Fibroblast of lung (primary cell): Measurements from ENCODE around the gene TLN1. TPM values are rescaled to one million over a fixed set of nuclear protein-coding genes. Genes with fewer than 3 reads are reported as not detected.
A peak's percentile ranks its signal among the peaks of the same experiment; 100 is the strongest.

ENCODE experiments used
- DNase-seq, 2 donors: peaks; one replicate each; pipeline versions ENCODE4 v3.0.0 to v3.0.0-alpha.2; 2010; ENCODE audit warnings: low read depth in 2 of 2
- H2AFZ ChIP-seq: 2 replicates; pipeline ENCODE4 v1.5.1; 2012; ENCODE audit warnings: low read length, control low read depth, inconsistent platforms
- H3K27ac ChIP-seq: 2 replicates; pipeline ENCODE4 v1.5.1; 2011; ENCODE audit warnings: low read length, control low read depth; ENCODE audit not compliant: insufficient read depth
- H3K27me3 ChIP-seq: 2 replicates; pipeline ENCODE4 v1.5.1; 2011; ENCODE audit warnings: mild to moderate bottlenecking, low read length; ENCODE audit not compliant: control insufficient read depth, insufficient read depth
- H3K36me3 ChIP-seq: 2 replicates; pipeline ENCODE4 v1.5.1; 2011; ENCODE audit warnings: low read length; ENCODE audit not compliant: control insufficient read depth, insufficient read depth
- H3K4me1 ChIP-seq: 2 replicates; pipeline ENCODE4 v1.5.1; 2011; ENCODE audit warnings: low read length; ENCODE audit not compliant: control insufficient read depth, insufficient read depth; ENCODE audit errors: extremely low read depth
- H3K4me2 ChIP-seq: 2 replicates; pipeline ENCODE4 v1.5.1; 2011; ENCODE audit warnings: low read length, control low read depth; ENCODE audit not compliant: insufficient read depth; ENCODE audit errors: extremely low read depth
- H3K4me3 ChIP-seq, 4 experiments: fragments of 200-600 bp in 1 of 4; sonication (generic) in 1 of 4; replicated peaks in 1 of 4; 2 replicates each; pipeline ENCODE4 v1.5.1; 2011 to 2016; ENCODE audit warnings: low read length in 4 of 4, low read depth in 3 of 4, mild to moderate bottlenecking in 3 of 4, control low read depth in 2 of 4, inconsistent platforms in 1 of 4, mixed read lengths in 1 of 4; ENCODE audit not compliant: insufficient read depth in 1 of 4; ENCODE audit errors: control extremely low read depth in 1 of 4
- H3K79me2 ChIP-seq: 2 replicates; pipeline ENCODE4 v1.5.1; 2012; ENCODE audit warnings: mild to moderate bottlenecking, low read length, inconsistent platforms; ENCODE audit not compliant: control insufficient read depth, insufficient read depth
- H3K9ac ChIP-seq: 2 replicates; pipeline ENCODE4 v1.5.1; 2011; ENCODE audit warnings: mild to moderate bottlenecking, low read length, control low read depth; ENCODE audit not compliant: insufficient read depth
- H3K9me3 ChIP-seq: 2 replicates; pipeline ENCODE4 v1.5.1; 2012; ENCODE audit warnings: low read depth, low read length; ENCODE audit not compliant: control insufficient read depth, insufficient read depth
- H4K20me1 ChIP-seq: 2 replicates; pipeline ENCODE4 v1.5.1; 2011; ENCODE audit warnings: low read length; ENCODE audit not compliant: control insufficient read depth, insufficient read depth; ENCODE audit errors: extremely low read depth
- CTCF ChIP-seq, 2 donors: IDR thresholded peaks in 1 of 2; conservative IDR thresholded peaks in 1 of 2; 1 replicate in 1 of 2; 2 replicates in 1 of 2; pipeline ENCODE4 v1.5.1; 2011 to 2012; ENCODE audit warnings: low read length in 2 of 2, control low read depth in 1 of 2, inconsistent platforms in 1 of 2, low read depth in 1 of 2, mild to moderate bottlenecking in 1 of 2
- EZH2 ChIP-seq: IDR thresholded peaks from 2 replicates; pipeline ENCODE4 v1.5.1; 2012; ENCODE audit warnings: low read length, control low read depth, mild to moderate bottlenecking; ENCODE audit errors: missing control alignments
- polyA plus RNA-seq, 2 donors: library from polyadenylated mRNA; depleted of rRNA in 1 of 2; stranded (reverse) in 1 of 2; unstranded in 1 of 2; fragments of >200 nt; gene quantifications; 2 replicates each; pipeline ENCODE4 v1.2.1, GENCODE V29; 2011 to 2012; ENCODE audit warnings: missing spikeins in 1 of 2
- total RNA-seq: library from RNA; depleted of rRNA; stranded (reverse); fragments of >200 nt; gene quantifications from 2 replicates; pipeline ENCODE4 v1.2.1, GENCODE V29; 2014

Gene TLN1
- total and polyA plus RNA-seq, 2 donors (not counting 1 experiment from before 2014, with no cell fraction given): 214 to 405 TPM

GRCh38 chr9:35689542-35690293, 42.3 kb downstream of the TLN1 start, which contains the start of gene TPM2:
Gene TPM2, minus strand, starts transcription at chr9:35689925. Its CDS starts 108 bp downstream, at chr9:35689817.
- Histone ChIP-seq H4K20me1 (peaks cover 2% of the 10 kb centered on the region), H3K4me2 (peak within 1 kb of the TSS; percentile 99), H3K4me1 (peaks cover 25% of the 10 kb centered on the region), H3K27ac (peak within 1 kb of the TSS; percentile 84), H3K9me3 (no peaks in the 10 kb centered on the region), H3K36me3 (peaks cover 19% of the 10 kb centered on the region), H3K4me3 (peak within 1 kb of the TSS; percentile 57 to 99 (median 67)), H3K27me3 (no peaks in the 10 kb centered on the region), H3K79me2 (peaks cover 48% of the 10 kb centered on the region), H3K9ac (peak within 1 kb of the TSS; percentile 73), H2AFZ (no peak within 1 kb of the TSS)
- TF ChIP-seq CTCF (conservative IDR thresholded peaks at IDR 0.05 in 1 of 2, IDR thresholded peaks at IDR 0.05 in 1 of 2; ENCODE audit: low read depth in 1 of 2, low read length in 2 of 2): no peak
- TF ChIP-seq EZH2: no peak
- DNase-seq: peak; percentile 86 to 90

- peaks cover 2% of the 10 kb centered on the region for H4K20me1 ChIP-seq
These were observed 43.1 kb downstream of the TLN1 start for GRCh38 chr9:35688558-35689541.

More at GRCh38 chr9:35688558-35689541, 43.1 kb downstream of the TLN1 start:
- peak overlapping the region; percentile 84 for H3K27ac ChIP-seq
- TF ChIP-seq EZH2 (no peak), CTCF (conservative IDR thresholded peaks at IDR 0.05 in 1 of 2, IDR thresholded peaks at IDR 0.05 in 1 of 2; ENCODE audit: low read depth in 1 of 2, low read length in 2 of 2) (no peak)
- no peaks in the 10 kb centered on the region for H3K27me3 ChIP-seq
- H3K4me3 ChIP-seq: peak overlapping the region; percentile 57 to 99 (median 67)
- H3K79me2 ChIP-seq: peaks cover 52% of the 10 kb centered on the region
- peaks cover 29% of the 10 kb centered on the region for H3K4me1 ChIP-seq
- peak overlapping the region; percentile 73 for H3K9ac ChIP-seq
- H3K4me2 ChIP-seq: peak overlapping the region; percentile 99
- no peak overlapping the region for H2AFZ ChIP-seq
- H3K9me3 ChIP-seq: no peaks in the 10 kb centered on the region
- peak; percentile 79 to 86 for DNase-seq
- peaks cover 25% of the 10 kb centered on the region for H3K36me3 ChIP-seq
